C4-2B (cell line): Measurements from ENCODE around the gene RGS9.
"Not testable (repeated sequence)": the region's sequence is repeated elsewhere in the genome, so short reads cannot be mapped to it uniquely, and the experiment has no call there.

Experiments
- H3K27ac ChIP-seq: fragments of 450-650 bp; 2 replicates; pipeline ENCODE4 v1.5.1; 2017
- ZFX ChIP-seq: fragments of 450-650 bp; IDR thresholded peaks from 2 replicates; pipeline ENCODE4 v1.6.1; 2017
- TF ChIP-seq, protein P1 (sequence below): fragments of 450-650 bp; conservative IDR thresholded peaks from 2 replicates; pipeline ENCODE4 v1.5.1; 2017; ENCODE audit warnings: mild to moderate bottlenecking

RGS9 gene

DNA sequence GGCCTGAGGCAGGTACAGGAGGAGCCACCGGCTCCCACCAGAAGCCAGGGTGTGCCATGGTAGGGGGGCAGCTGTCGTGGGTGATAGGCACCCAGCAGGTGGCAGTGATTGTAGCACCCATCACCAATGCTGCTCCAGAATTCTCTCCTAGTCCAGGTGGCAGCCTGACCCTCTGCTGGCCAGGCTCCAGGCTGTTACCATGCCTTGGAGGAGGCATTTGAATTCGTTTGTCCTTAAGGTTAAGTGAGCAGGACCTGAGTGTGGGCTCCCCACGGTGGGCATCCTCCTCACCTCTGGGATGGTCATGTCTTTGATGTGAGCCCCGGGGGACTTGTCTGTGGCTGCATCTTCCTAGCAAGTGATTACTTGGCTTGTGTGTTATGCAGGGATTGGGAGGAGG is 59.4 kb downstream of the RGS9 start:
- no peak for TF ChIP-seq ZFX
- TF ChIP-seq, protein P1, sequence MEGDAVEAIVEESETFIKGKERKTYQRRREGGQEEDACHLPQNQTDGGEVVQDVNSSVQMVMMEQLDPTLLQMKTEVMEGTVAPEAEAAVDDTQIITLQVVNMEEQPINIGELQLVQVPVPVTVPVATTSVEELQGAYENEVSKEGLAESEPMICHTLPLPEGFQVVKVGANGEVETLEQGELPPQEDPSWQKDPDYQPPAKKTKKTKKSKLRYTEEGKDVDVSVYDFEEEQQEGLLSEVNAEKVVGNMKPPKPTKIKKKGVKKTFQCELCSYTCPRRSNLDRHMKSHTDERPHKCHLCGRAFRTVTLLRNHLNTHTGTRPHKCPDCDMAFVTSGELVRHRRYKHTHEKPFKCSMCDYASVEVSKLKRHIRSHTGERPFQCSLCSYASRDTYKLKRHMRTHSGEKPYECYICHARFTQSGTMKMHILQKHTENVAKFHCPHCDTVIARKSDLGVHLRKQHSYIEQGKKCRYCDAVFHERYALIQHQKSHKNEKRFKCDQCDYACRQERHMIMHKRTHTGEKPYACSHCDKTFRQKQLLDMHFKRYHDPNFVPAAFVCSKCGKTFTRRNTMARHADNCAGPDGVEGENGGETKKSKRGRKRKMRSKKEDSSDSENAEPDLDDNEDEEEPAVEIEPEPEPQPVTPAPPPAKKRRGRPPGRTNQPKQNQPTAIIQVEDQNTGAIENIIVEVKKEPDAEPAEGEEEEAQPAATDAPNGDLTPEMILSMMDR = no peak
- no peak overlapping the region for H3K27ac ChIP-seq

DNA sequence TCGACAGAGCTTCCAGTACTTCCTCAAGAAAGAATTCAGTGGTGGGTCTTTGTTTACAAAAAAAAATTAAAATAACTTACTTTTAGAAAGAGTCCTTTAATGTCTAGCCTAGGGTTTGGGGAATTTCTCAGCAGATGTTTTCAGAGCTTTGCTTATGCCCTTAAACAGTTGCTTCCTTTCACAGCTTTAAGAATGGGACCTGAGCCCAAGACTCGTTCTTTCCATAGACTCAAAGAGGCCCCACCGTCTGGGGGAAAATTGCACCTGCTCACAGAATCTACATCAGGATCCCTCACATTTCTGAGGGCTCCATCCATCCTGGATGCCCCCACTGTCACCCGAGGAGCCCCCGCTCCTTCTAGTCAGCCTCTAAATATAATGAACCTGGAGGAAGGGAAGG is 60.0 kb downstream of the RGS9 start:
- TF ChIP-seq, protein P1 = no peak
- TF ChIP-seq ZFX = no peak

DNA sequence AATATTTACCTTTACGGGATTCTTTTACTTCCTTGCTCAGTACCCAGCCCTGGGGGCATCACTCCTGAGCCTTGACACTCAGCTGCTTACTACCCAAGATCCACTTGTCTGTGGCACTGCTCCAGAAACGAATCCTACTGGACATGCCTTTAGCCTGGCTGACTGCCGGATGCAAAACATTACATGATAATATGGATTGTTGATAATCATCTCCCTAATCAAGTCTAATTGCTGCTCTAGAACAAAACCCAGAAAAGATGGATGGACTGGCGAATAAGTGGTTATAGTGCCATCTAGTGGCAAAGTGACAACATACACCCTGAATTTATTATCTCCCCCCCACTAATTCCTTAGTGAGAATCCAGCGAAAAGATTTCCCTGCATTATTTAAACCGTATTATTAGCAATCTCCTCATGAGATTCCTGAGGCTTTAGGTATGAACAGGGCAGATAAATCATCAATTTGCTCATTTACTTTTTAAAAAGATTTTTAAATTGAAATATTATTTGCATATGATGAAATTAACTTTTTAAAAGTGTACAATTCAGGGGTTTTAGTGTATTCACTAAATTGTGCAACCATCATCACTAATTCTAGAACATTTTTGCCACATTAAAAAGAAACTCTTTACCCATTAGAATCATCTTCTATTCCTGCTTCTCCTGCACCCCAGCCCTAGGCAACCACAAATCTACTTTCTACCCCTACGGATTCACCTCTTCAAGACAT is 61.6 kb downstream of the RGS9 start:
- no peak overlapping the region for H3K27ac ChIP-seq
- TF ChIP-seq, protein P1 = peak; percentile 89
- TF ChIP-seq ZFX = no peak

More for the DNA sequence above, 60.0 kb downstream of the RGS9 start:
- no peak overlapping the region for H3K27ac ChIP-seq

DNA sequence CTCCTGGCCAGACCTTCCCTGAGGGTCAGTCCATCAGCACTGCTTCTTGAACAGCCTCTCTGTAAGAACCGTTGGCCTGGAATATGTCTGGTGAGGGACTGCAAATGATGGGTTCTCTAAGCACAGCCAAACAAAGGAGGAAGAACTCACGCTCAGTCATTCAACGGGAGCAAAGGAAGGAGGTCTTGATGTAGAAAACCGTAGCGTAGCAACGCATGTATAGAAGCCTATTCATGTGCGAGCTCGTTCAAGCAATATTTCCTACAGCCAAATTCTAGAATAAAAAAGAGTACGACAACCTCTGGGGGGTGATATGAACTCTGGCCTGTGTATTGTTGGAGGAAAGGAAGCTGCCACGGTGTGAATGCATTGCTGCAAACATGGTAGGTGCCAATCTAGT is 64.2 kb downstream of the RGS9 start:
- TF ChIP-seq, protein P1 = no peak
- no peak for TF ChIP-seq ZFX

DNA sequence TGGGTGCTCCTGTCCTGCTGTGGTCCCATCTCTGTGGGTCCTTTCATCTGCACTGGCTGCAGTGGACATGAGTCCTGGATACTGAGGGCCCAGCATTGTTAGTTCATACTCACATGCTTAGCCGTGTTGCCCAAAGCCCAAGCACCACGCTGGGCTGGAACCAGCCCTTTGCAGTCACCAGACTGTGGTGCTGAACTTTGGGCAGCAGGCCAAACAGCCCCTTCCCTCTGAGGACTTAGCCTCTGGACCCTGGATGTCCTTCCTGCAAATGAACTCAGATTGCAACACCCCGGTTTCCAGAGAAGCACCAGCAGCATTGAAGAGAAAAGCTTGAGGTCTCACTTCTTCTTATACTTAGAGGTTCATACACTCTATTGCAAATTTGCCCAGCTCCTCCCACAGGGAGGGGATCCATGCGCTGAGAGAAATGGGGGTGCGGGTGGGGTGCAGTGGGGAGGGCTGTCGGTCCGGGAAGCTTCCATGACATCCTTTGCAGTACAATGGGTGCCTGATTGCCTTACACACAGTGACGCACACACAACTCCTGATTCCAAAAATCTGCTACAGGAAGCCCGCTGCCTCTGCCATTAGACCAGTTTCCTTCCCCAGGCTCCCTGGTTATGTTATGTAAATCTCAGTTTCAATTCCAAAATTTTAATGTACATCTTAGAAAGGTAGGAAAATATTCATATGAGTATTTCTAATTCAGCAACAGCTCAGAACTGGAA is 65.8 kb downstream of the RGS9 start:
- no peak overlapping the region for H3K27ac ChIP-seq
- TF ChIP-seq, protein P1 = no peak
- no peak for TF ChIP-seq ZFX

More for the DNA sequence above, 64.2 kb downstream of the RGS9 start:
- H3K27ac ChIP-seq = no peak overlapping the region

DNA sequence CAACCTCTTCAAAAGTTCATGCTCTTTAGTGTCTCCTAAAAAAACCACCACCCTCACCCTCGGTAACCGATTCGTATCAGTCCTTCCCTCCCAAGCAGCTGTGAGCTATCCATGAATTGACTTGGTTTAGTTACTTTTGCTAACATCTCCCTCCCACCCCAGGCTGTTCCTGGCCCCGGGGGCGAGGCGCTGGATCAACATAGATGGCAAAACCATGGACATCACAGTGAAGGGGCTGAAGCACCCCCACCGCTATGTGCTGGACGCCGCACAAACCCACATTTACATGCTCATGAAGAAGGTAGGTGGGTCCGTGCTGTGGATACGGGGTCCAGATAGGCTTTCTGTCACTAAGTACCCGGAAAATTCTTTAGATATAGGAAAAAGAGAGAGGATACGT is 66.8 kb downstream of the RGS9 start:
- H3K27ac ChIP-seq = no peak overlapping the region
- TF ChIP-seq, protein P1 = no peak
- no peak for TF ChIP-seq ZFX

DNA sequence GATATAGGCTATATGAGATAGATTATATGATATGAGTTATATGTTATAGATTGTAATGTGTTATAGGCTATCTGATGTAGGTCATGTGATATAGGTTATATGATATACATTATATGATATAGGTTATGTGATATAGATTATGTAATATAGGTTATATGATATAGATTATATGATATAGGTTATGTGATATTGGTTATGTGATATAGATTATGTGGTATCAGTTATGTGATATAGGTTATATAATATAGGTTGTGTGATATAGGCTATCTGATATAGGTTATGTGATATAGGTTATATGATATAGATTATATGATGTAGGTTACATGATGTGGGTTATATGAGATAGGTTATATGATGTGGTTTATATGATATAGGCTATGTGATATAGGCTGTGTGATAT is 68.5 kb downstream of the RGS9 start:
- no peak for TF ChIP-seq ZFX
- TF ChIP-seq, protein P1 = no peak
- no peak overlapping the region for H3K27ac ChIP-seq

DNA sequence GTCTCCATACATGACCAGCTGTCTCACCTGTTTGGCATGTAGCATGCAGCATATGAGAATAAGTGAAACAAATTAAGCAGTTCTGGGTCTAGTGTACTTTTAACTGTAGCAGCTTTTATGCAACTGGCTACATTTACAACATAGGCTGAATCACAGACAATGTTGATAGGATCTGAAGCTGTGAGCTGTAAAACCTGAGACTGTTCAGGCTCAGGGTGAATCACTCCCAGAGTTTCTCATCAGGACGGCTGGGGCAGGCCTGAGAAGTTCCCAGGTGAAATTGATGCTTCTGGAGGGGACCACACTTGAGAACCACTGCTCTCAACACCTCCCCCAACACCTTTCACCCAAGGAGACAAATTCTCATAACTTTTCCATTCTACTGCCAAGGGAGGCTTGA is 70.3 kb downstream of the RGS9 start:
- not testable (repeated sequence) for H3K27ac ChIP-seq
